NCI-H82 treated with DMSO at 0.1 percent for 48 hours (cell line): ENCODE measurements around the gene PASK.

Source experiments
- DNase-seq: peaks from one replicate; lab custom pipeline; 2025; ENCODE audit not compliant: unreplicated experiment; lab: John Stamatoyannopoulos, UW

PASK gene

GRCh38 chr2:241148239-241148638 is 1.0 kb downstream of the PASK start:
- DNase-seq: no peak

GRCh38 chr2:241147336-241147735 is 1.9 kb downstream of the PASK start:
- no peak for DNase-seq

GRCh38 chr2:241146286-241146685 is 3.0 kb downstream of the PASK start:
- DNase-seq: no peak

- DNase-seq: no peak
These were observed 6.7 kb downstream of the PASK start for GRCh38 chr2:241142593-241142992.

GRCh38 chr2:241142063-241142462 is 7.2 kb downstream of the PASK start:
- no peak for DNase-seq

GRCh38 chr2:241141214-241141770 is 8.0 kb downstream of the PASK start:
- DNase-seq: no peak

- no peak for DNase-seq
These were observed 8.8 kb downstream of the PASK start for GRCh38 chr2:241140445-241140840.

- no peak for DNase-seq
These were observed 9.5 kb downstream of the PASK start for GRCh38 chr2:241139531-241140444.

GRCh38 chr2:241138471-241138870 is 10.8 kb downstream of the PASK start:
- DNase-seq: no peak

- DNase-seq: no peak
These were observed 11.7 kb downstream of the PASK start for GRCh38 chr2:241137276-241138190.

- DNase-seq: no peak
These were observed 12.5 kb downstream of the PASK start for GRCh38 chr2:241136661-241137260.

- DNase-seq: no peak
These were observed 13.1 kb downstream of the PASK start for GRCh38 chr2:241136191-241136590.

GRCh38 chr2:241135737-241136136 is 13.5 kb downstream of the PASK start:
- no peak for DNase-seq

GRCh38 chr2:241134711-241135110 is 14.6 kb downstream of the PASK start:
- DNase-seq: no peak

- DNase-seq: no peak
These were observed 15.8 kb downstream of the PASK start for GRCh38 chr2:241133436-241133820.

- DNase-seq: no peak
These were observed 16.5 kb downstream of the PASK start for GRCh38 chr2:241132538-241133435.

GRCh38 chr2:241131531-241131930 is 17.7 kb downstream of the PASK start:
- DNase-seq: no peak

GRCh38 chr2:241130316-241130715 is 19.0 kb downstream of the PASK start:
- no peak for DNase-seq

GRCh38 chr2:241129086-241129871 is 20.0 kb downstream of the PASK start:
- no peak for DNase-seq
